Measurements from ENCODE around the gene MYO6.
"Not testable (repeated sequence)": the region's sequence is repeated elsewhere in the genome, so short reads cannot be mapped to it uniquely, and the experiment has no call there.

The MYO6 gene

DNA sequence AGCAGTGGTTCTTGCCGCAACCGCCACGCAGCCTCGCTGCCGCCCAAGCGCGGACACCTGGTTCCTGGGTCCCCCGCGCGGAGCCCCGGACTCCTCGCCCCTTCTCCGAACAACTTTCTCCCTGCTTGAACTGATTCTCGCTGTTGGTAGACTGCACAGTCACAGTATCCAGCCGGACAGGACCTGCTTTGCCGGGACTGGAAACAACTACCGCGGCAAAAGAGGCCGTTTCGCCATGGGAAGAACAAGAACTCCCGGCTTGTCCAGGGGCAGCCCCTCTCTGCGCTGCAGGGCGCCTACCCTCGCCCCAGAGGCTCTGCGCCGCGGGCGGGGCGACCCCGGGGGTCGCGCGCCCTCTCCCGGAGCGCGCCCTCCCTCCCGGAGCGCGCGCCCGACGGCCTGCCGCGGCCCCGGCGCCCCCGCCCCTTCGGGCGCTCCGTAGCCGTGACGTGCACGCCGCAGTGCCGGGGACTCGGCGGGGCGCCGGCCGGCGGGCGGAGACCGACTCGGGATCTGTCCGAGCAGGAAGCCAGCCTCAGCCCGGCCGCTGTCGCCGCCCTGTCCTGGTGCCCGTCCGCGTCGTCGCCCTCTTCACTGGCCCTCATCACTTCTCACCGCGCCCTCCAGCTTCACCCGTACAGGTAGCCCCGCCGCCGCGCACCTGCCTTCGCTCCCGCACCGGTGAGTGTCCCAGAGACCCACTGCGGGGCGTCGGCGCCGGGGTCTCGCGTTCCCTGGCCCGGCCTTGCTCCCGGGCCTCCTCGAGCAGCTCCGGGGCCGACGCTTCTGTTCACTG, at the start of gene MYO6:
Gene MYO6, plus strand, starts transcription at position 497 of the 796 bp plus-strand sequence. CDS start 68,309 bp downstream, outside the sequence.
- FAIRE-seq = no peak

GRCh38 chr6:75708334-75708733, 40.7 kb upstream of the MYO6 start:
- not testable (repeated sequence) for FAIRE-seq

GRCh38 chr6:75711173-75711572, 37.9 kb upstream of the MYO6 start:
- no peak for FAIRE-seq

DNA sequence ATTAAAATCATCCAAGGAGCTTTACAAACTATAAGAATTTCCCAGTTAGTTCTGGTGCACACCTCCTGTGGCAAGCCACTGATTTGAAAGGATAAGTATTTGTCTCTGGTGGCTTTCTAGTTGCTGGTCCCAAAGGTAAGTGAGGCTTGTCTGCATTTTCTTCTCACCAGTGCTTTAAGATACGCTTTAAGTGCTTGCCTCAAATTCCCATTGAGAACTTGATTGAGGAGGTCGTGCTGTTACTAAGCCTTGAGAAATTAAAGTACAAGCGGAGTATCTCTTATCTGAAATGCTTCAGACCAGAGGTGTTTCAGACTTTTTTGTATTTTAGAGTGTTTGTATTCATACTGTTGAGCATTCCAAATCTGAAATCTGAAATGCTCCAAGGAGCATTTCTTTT, 29.9 kb upstream of the MYO6 start:
- FAIRE-seq = no peak

DNA sequence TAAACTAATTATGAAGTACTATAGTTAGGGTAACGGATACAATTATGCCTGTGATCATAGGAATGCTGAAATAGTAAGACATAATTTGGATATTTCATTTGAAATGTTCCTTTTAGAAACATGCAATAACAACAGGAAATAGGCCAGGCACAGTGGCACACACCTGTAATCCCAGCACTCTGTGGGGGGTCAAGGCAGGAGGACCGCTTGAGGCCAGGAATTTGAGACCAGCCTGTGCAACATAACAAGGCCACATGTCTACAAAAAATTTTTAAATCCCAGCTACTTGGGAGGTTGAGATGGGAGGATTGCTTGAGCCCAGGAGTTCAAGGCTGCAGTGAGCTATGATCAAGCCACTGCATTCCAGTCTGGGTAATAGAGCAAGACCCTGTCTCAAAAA, 25.7 kb upstream of the MYO6 start:
- FAIRE-seq = no peak

DNA sequence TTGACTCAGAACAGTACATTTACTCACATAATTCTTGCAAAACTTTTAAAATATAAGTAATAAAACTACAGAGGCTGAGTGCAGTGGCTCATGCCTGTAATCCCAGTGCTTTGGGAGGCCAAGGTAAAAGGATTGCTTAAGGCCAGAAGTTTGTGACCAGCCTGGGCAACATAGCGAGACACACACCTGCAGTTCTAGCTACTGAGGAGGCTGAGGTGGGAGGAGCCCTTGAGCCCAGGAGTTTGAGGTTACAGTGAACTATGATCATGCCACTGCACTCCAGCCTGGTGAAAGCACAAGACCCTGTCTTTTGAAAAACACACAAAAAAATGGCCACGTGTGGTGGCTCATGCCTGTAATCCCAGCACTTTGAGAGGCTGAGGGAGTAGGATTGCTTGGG, 21.8 kb upstream of the MYO6 start:
- FAIRE-seq = no peak

DNA sequence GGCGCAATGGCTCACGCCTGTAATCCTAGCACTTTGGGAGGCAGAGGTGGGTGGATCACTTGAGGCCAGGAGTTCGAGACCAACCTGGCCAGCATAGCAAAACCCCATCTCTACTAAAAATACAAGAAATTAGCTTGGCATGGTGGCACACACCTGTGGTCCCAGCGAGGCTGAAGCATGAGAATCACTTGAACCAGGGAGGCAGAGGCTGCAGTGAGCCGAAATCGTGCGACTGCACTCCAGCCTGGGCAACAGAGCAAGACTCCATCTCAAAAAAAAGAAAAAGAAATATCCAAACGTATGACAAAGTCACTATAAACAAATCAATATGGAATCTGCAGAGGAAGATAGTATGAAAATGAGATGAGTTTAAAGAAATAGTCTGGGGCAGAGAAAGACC, 18.0 kb upstream of the MYO6 start:
- not testable (repeated sequence) for FAIRE-seq

DNA sequence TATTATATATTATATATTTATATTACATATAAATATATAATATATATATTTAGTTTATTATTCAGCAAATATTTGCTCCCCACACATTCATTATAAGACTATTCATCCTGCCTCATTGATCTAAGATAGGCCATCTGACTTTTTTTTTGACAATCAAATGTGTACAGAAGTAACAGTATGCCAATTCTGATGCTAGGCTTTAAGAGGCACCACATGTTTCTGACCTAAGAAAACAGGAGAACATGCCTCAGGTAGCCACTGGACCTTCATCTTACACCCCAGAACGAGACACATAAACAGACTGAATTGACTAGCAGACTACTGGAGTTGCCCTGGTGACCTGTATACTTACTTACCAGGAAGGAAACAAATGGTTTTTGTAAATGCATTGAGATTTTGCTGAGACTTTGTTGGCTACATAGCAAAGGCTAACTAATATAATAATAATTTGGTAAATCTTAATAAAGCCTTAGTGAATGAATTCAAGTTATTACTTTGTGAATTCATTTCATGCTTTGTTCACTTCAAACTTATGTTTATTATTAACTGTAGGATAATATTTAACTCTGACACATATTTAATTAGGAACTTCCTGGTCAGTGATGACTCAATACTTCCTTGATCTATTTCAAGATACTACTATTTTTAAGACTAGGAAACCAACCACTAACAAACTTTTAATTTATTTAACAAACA, 13.4 kb upstream of the MYO6 start:
- peak; percentile 98 for FAIRE-seq

GRCh38 chr6:75743971-75744370, 5.1 kb upstream of the MYO6 start:
- FAIRE-seq = no peak

DNA sequence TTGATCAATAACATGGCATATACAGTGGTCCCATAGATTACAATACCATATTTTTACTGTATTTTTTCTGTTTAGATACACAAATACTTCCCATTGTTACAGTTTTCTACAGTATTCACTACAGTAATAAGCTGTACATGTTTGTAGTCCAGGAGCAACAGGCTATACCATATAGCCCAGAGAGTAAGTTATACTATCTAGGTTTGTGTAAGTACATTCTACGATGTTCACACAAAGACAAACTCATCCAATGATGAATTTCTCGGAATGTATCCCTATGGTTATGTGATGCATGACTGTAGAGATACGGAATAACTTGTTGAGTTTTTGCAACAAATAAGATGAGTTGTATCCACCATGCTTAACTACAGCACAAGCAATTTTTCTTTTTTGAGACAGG, 3.6 kb upstream of the MYO6 start:
- no peak for FAIRE-seq

- no peak for FAIRE-seq
Measured at GRCh38 chr6:75746221-75746620, 2.8 kb upstream of the MYO6 start.

- no peak for FAIRE-seq
Measured at GRCh38 chr6:75747152-75747992, 1.7 kb upstream of the MYO6 start.

GRCh38 chr6:75748003-75748742, 866 bp upstream of the MYO6 start:
- FAIRE-seq = no peak

DNA sequence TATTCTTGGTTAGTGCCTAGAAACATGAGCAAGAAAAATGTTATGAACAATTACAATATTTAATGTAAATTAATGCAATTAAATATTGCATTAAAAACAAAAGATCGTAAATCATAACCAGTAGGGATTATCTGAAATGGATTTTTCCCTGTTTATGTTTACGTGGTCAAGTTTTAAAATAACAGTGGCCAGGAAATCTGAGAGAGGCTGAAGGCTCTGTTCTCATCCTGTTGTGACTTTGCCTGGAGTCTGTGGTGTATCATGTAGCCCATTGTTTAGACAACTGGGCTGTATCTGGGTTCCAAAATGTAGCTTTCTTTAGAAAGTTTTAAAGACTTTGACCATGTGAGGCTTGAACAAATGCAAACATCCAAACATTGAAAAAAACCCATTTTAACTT, 2.4 kb downstream of the MYO6 start:
- no peak for FAIRE-seq

GRCh38 chr6:75752365-75752764, 3.3 kb downstream of the MYO6 start:
- FAIRE-seq = peak; percentile 13

- no peak for FAIRE-seq
Measured at GRCh38 chr6:75755704-75756103, 6.7 kb downstream of the MYO6 start.

DNA sequence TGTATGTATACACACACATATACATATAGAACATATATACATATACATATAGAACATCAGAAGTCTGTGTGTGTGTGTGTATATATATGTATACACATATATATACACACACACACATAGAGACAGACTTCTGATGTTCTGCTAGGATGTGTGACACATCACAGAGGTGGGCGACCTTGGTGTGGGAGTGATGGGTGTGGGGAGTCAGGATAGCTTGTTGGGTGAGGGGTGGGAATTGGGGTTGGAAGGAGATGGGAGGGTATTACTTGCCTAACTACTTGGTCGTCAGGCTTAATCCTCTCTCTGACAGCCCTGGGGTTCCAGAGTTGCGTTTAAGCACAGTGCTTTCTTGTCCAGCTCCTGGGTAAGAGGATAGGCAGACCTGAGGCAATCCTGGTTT, 8.3 kb downstream of the MYO6 start:
- no peak for FAIRE-seq

GRCh38 chr6:75758061-75758460, 9.0 kb downstream of the MYO6 start:
- FAIRE-seq = no peak

DNA sequence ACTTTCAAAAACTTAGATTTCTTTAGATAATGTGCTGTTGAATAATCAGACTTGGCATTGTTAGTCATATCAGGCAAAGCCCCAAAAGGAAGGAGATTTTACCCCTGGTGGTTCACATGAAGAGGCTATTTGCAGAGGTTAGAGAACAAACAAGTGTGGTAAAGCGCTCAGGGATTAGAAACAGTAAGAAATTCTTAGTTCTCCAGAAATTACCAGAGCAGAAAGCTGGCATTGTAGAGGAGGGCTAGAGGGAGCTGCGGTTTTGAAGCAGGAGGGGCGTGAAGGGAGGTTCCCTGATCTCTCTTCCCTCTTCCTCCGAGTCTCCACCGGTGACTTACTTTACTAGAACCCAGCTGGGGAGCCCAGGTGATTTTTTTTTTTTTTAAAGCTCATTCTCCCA, 10.2 kb downstream of the MYO6 start:
- no peak for FAIRE-seq

DNA sequence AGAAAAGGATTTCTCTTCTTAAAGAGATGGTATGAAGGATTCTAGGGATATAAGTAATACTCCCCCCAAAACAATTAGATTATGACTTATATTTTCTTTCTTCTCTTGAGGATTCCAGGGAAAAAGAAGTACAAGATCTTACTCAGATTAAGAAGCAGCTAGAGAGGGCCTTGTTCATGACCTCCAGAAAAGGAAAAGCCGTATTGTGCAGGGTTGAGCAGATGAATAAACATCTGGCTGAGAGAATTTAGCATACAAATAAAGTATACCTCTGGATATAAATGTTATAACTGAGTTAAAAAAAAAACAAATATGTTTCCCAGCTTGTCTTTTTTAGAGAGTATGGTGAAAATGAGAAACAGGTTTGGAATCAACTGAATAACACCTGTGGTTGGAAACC, 11.3 kb downstream of the MYO6 start:
- no peak for FAIRE-seq

GRCh38 chr6:75761489-75761888, 12.4 kb downstream of the MYO6 start:
- no peak for FAIRE-seq

- no peak for FAIRE-seq
Measured at GRCh38 chr6:75762063-75762462, 13.0 kb downstream of the MYO6 start.

DNA sequence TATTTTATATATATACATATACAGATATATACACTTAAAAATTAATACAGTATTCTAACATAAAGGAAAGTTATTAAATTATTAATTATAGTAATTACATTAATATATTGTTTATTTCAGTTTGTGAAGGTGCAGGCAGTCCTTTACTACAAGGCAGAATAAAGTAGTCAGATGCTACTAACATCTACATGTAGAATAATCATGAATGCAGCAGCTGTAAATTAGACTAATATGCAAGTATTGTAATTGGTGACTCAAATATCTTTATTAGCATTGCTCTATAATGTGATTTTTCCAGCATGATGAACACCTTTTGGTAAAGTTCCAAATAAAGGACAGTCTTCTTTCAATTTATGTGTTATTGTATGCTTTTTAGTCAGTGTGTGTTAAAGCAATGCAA, 17.3 kb downstream of the MYO6 start:
- FAIRE-seq = no peak

Data from islet of Langerhans (tissue), 1 donor.